Endothelial cell of umbilical vein (primary cell): ENCODE measurements around the gene DOCK4. TPM values are rescaled to one million over a fixed set of nuclear protein-coding genes. Genes with fewer than 3 reads are reported as not detected.

Experiments
- BruUV-seq: library from RNA; stranded (reverse); fragments of 400-500 nt; replicated peaks from 2 replicates; lab custom pipeline; 2021; lab: Mats Ljungman, UMichigan
- CTCF ChIA-PET: fragments of 300-600, 350-600 bp; sonication (Branson Sonifier 250); formaldehyde crosslinking; loops from one replicate; lab custom pipeline; 2021; ENCODE audit warnings: antibody characterized with exemption, inconsistent platforms; lab: Charles Lee
- POLR2A ChIA-PET: fragments of 300-600, 350-600 bp; sonication (Branson Sonifier 250); formaldehyde crosslinking; loops from one replicate; lab custom pipeline; 2021; ENCODE audit warnings: antibody characterized with exemption, inconsistent platforms; lab: Charles Lee
- DNase-seq: peaks from one replicate; pipeline ENCODE4 v3.0.0-alpha.2; 2011; ENCODE audit warnings: low read depth, low spot score
- FAIRE-seq: peaks from 2 replicates; lab custom pipeline; 2011; peaks lifted over from hg19 to GRCh38; lab: Jason Lieb, UNC
- H2AFZ ChIP-seq: 2 replicates; pipeline ENCODE4 v1.6.0; 2012; ENCODE audit warnings: low read depth, low read length, control low read depth, inconsistent platforms
- H3K27ac ChIP-seq: 2 replicates; pipeline ENCODE4 v1.5.1; 2011; ENCODE audit warnings: low read depth, mild to moderate bottlenecking, control low read depth, low read length, moderate library complexity; ENCODE audit not compliant: insufficient read depth
- H3K27me3 ChIP-seq, 2 experiments: 2 replicates each; pipeline versions ENCODE4 v1.6.0 to v1.6.1; 2011; ENCODE audit warnings: low read length in 2 of 2, mixed read lengths in 1 of 2; ENCODE audit not compliant: control insufficient read depth in 2 of 2, insufficient read depth in 2 of 2
- H3K36me3 ChIP-seq, 2 experiments: 2 replicates in 1 of 2; 3 replicates in 1 of 2; pipeline ENCODE4 v1.5.1; 2011; ENCODE audit warnings: low read length in 2 of 2, mild to moderate bottlenecking in 1 of 2, moderate library complexity in 1 of 2; ENCODE audit not compliant: control insufficient read depth in 2 of 2, insufficient read depth in 2 of 2; ENCODE audit errors: extremely low read depth in 1 of 2
- H3K4me1 ChIP-seq: 3 replicates; pipeline ENCODE4 v1.5.1; 2011; ENCODE audit warnings: mild to moderate bottlenecking, low read length; ENCODE audit not compliant: control insufficient read depth, insufficient read depth; ENCODE audit errors: extremely low read depth
- H3K4me2 ChIP-seq: 2 replicates; pipeline ENCODE4 v1.6.1; 2011; ENCODE audit warnings: low read length, control low read depth, mixed read lengths; ENCODE audit not compliant: insufficient read depth
- H3K4me3 ChIP-seq, 3 experiments: fragments of 200-600 bp in 1 of 3; sonication (generic), shearing (Covaris generic) in 1 of 3; replicated peaks in 1 of 3; 2 replicates each; pipeline ENCODE4 v1.5.1; 2011 to 2016; ENCODE audit warnings: control low read depth in 3 of 3, low read length in 3 of 3, mild to moderate bottlenecking in 2 of 3, inconsistent platforms in 1 of 3, low read depth in 1 of 3, moderate library complexity in 1 of 3; ENCODE audit not compliant: insufficient read depth in 1 of 3
- H3K79me2 ChIP-seq: 2 replicates; pipeline ENCODE4 v1.6.0; 2012; ENCODE audit warnings: low read length, inconsistent platforms; ENCODE audit not compliant: control insufficient read depth, insufficient read depth
- H3K9ac ChIP-seq: replicated peaks from 2 replicates; pipeline ENCODE3; 2011; ENCODE audit warnings: low read length, control low read depth; ENCODE audit not compliant: insufficient read depth; ENCODE audit errors: extremely low read depth
- H3K9me1 ChIP-seq: replicated peaks from 3 replicates; pipeline ENCODE4 v1.6.0; 2011; ENCODE audit warnings: mild to moderate bottlenecking, low read length; ENCODE audit not compliant: control insufficient read depth, insufficient read depth; ENCODE audit errors: extremely low read depth
- H3K9me3 ChIP-seq: replicated peaks from 2 replicates; pipeline ENCODE4 v1.5.1; 2012; ENCODE audit warnings: low read length, inconsistent platforms; ENCODE audit not compliant: control insufficient read depth, insufficient read depth
- H4K20me1 ChIP-seq: replicated peaks from 2 replicates; pipeline ENCODE3; 2011; ENCODE audit warnings: mild to moderate bottlenecking, low read length; ENCODE audit not compliant: control insufficient read depth, insufficient read depth; ENCODE audit errors: extremely low read depth
- EZH2 ChIP-seq: IDR thresholded peaks from 2 replicates; pipeline ENCODE4 v1.6.1; 2012; ENCODE audit warnings: borderline replicate concordance, low read depth, mild to moderate bottlenecking, moderate library complexity, low read length, inconsistent platforms; ENCODE audit not compliant: severe bottlenecking
- FOS ChIP-seq: IDR thresholded peaks from 2 replicates; pipeline ENCODE4 v1.6.1; 2011; ENCODE audit warnings: mild to moderate bottlenecking, low read length, moderate library complexity, borderline replicate concordance; ENCODE audit not compliant: insufficient read depth
- GATA2 ChIP-seq: IDR thresholded peaks from 2 replicates; pipeline ENCODE4 v1.7.0; 2011; ENCODE audit warnings: low read depth, mild to moderate bottlenecking, moderate library complexity, mixed read lengths, low read length; ENCODE audit not compliant: insufficient read length, insufficient read depth
- JUN ChIP-seq: IDR thresholded peaks from 2 replicates; pipeline ENCODE4 v1.6.1; 2011; ENCODE audit warnings: borderline replicate concordance, low read depth; ENCODE audit not compliant: insufficient read length, insufficient read depth
- MYC ChIP-seq: IDR thresholded peaks from one replicate; pipeline ENCODE4 v1.6.1; 2011; ENCODE audit warnings: mild to moderate bottlenecking, low read depth, low read length
- POLR2A ChIP-seq: IDR thresholded peaks from 2 replicates; pipeline ENCODE4 v1.6.1; 2012; ENCODE audit warnings: low read depth, mild to moderate bottlenecking, control low read depth, low read length
- POLR2AphosphoS5 ChIP-seq: IDR thresholded peaks from 2 replicates; pipeline ENCODE4 v1.6.1; 2012; ENCODE audit warnings: low read depth, mild to moderate bottlenecking, control low read depth, low read length, moderate library complexity; ENCODE audit not compliant: insufficient read depth
- dilution Hi-C: fragments of 300-500 bp; cut with MboI; formaldehyde crosslinking; loops from one replicate; pipeline ENCODE4 v1.15.0; 2019; ENCODE audit warnings: low sequenced_read_pairs; ENCODE audit not compliant: extremely low pct_ligation_motif_present
- intact Hi-C: fragments of 100-400 bp; cut with micrococcal nuclease; formaldehyde crosslinking; loops from one replicate; pipeline ENCODE4 v1.10.0; 2022
- polyA plus RNA-seq, 4 experiments: library from polyadenylated mRNA; depleted of rRNA in 3 of 4; stranded (reverse) in 3 of 4; unstranded in 1 of 4; fragments of >200 nt; gene quantifications; 2 replicates each; pipeline versions ENCODE4 v1.2.1 to v1.2.3, GENCODE V29; 2011 to 2012; ENCODE audit warnings: missing spikeins in 1 of 4
- total RNA-seq: library from RNA; stranded (reverse); gene quantifications from 2 replicates; pipeline ENCODE4 v1.2.3, GENCODE V29; 2021
- TF ChIP-seq, protein P1 (sequence below): IDR thresholded peaks from 2 replicates; pipeline ENCODE4 v1.6.1; 2011; ENCODE audit not compliant: insufficient read depth, insufficient read length
- TF ChIP-seq, protein P2 (sequence below), 2 donors: IDR thresholded peaks; 1 replicate in 1 of 2; 2 replicates in 1 of 2; pipeline ENCODE4 v1.5.1; 2011; ENCODE audit warnings: low read length in 2 of 2, mild to moderate bottlenecking in 2 of 2, moderate library complexity in 2 of 2, control low read depth in 1 of 2, inconsistent platforms in 1 of 2, low read depth in 1 of 2; ENCODE audit not compliant: insufficient read depth in 1 of 2; ENCODE audit errors: extremely low read depth in 1 of 2

Gene DOCK4
- total and polyA plus RNA-seq, 2 donors (not counting 3 experiments of a cell fraction or from before 2014, with no cell fraction given), result 47.4 to 164 TPM

DNA sequence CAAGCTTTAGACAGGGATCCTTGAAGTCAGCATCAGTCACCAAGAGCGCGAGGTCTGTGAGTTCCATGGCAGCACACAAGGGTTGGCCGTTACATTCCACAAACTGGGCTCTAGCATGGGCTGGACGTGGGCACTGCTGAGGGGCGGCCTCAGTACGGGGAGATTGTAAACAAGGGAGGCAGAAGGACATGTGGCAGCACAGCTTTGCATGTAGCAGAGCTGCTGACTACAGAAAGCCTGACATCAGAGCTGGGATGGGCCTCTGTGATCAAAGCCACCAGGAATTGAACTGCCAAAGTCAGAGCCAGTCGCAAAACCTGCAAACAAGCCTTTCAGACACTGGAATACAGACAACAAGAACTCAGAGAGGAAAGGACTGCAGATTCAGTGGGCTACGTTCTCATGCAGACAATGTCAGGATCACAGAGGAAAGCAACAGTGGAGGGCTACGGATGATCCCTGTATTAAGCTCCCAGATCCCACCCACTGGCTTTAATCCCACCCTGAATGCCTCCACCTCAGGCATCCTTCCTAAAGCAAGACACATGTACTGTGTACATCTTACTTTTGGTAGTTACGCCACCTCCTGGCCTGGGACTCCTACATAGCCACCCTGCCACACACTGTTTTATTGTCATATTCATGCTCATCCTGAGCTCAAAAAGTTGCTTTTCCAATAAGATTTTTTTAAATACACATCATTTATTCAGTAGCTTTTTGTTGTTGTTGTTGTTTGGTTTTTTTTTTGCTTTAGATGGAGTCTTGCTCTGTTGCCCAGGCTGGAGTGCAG lies 352.8 kb downstream of the DOCK4 start:
- Histone ChIP-seq H3K9me1 (no peaks in the 10 kb centered on the region), H3K4me1 (peaks cover 3% of the 10 kb centered on the region), H3K36me3 (peaks cover 0 to 12% of the 10 kb centered on the region in 2 experiments), H4K20me1 (no peaks in the 10 kb centered on the region), H3K27ac (no peak overlapping the region), H3K4me3 (no peak overlapping the region), H3K79me2 (no peaks in the 10 kb centered on the region), H3K9me3 (no peaks in the 10 kb centered on the region), H3K4me2 (no peak overlapping the region), H3K27me3 (no peaks in the 10 kb centered on the region), H3K9ac (no peak overlapping the region), H2AFZ (no peak overlapping the region)
- no TSS peak for BruUV-seq
- FAIRE-seq (no peak), DNase-seq (no peak)
- intact Hi-C loops (no loop called here), dilution Hi-C loops (no loop called here)
- TF ChIP-seq EZH2, result no peak
- TF ChIP-seq FOS, result no peak
- TF ChIP-seq, protein P1, sequence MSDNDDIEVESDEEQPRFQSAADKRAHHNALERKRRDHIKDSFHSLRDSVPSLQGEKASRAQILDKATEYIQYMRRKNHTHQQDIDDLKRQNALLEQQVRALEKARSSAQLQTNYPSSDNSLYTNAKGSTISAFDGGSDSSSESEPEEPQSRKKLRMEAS, result no peak
- no peak for TF ChIP-seq POLR2AphosphoS5
- TF ChIP-seq JUN, result no peak
- TF ChIP-seq GATA2, result no peak
- TF ChIP-seq POLR2A, result no peak
- TF ChIP-seq, protein P2, sequence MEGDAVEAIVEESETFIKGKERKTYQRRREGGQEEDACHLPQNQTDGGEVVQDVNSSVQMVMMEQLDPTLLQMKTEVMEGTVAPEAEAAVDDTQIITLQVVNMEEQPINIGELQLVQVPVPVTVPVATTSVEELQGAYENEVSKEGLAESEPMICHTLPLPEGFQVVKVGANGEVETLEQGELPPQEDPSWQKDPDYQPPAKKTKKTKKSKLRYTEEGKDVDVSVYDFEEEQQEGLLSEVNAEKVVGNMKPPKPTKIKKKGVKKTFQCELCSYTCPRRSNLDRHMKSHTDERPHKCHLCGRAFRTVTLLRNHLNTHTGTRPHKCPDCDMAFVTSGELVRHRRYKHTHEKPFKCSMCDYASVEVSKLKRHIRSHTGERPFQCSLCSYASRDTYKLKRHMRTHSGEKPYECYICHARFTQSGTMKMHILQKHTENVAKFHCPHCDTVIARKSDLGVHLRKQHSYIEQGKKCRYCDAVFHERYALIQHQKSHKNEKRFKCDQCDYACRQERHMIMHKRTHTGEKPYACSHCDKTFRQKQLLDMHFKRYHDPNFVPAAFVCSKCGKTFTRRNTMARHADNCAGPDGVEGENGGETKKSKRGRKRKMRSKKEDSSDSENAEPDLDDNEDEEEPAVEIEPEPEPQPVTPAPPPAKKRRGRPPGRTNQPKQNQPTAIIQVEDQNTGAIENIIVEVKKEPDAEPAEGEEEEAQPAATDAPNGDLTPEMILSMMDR (IDR thresholded peaks at IDR 0.05; ENCODE audit: extremely low read depth in 1 of 2, insufficient read depth in 1 of 2, low read depth in 1 of 2, low read length in 2 of 2), result no peak
- no peak for TF ChIP-seq MYC
- ChIA-PET POLR2A (interaction anchor here (0.7 kb wide), 1 partner anchor 19 kb away, joined by 3 read pairs; no protein-coding TSS in a partner anchor), CTCF (interaction anchor here (0.6 to 2.3 kb wide), 3 partner anchors 8 to 87 kb away, joined by 3 to 22 read pairs (median 5); no protein-coding TSS in a partner anchor)
